ENCODE measurements around the gene SNX11. TPM values are rescaled to one million over a fixed set of nuclear protein-coding genes. Genes with fewer than 3 reads are reported as not detected.
A peak's percentile ranks its signal among the peaks of the same experiment; 100 is the strongest.

Gene SNX11
- total RNA-seq, 2 experiments from 2014 or later: 12.0 to 17.6 TPM

- no peaks in the 10 kb centered on the region for H3K4me1 ChIP-seq (ENCODE audit: insufficient read depth, low read length, poor library complexity, severe bottlenecking)
- no peak overlapping the region for H3K4me2 ChIP-seq (ENCODE audit: low read length)
- H3K9me3 ChIP-seq (ENCODE audit: low read length): no peaks in the 10 kb centered on the region
- TF ChIP-seq, protein P1, sequence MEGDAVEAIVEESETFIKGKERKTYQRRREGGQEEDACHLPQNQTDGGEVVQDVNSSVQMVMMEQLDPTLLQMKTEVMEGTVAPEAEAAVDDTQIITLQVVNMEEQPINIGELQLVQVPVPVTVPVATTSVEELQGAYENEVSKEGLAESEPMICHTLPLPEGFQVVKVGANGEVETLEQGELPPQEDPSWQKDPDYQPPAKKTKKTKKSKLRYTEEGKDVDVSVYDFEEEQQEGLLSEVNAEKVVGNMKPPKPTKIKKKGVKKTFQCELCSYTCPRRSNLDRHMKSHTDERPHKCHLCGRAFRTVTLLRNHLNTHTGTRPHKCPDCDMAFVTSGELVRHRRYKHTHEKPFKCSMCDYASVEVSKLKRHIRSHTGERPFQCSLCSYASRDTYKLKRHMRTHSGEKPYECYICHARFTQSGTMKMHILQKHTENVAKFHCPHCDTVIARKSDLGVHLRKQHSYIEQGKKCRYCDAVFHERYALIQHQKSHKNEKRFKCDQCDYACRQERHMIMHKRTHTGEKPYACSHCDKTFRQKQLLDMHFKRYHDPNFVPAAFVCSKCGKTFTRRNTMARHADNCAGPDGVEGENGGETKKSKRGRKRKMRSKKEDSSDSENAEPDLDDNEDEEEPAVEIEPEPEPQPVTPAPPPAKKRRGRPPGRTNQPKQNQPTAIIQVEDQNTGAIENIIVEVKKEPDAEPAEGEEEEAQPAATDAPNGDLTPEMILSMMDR (conservative IDR thresholded peaks at IDR 0.05; ENCODE audit: low read length): no peak
- no peak for TF ChIP-seq EZH2phosphoT487 (IDR thresholded peaks at IDR 0.05; ENCODE audit: borderline replicate concordance, low read depth, low read length)
- H3K36me3 ChIP-seq (ENCODE audit: insufficient read depth, low read length): peaks cover 89% of the 10 kb centered on the region
- H3K9me2 ChIP-seq (ENCODE audit: insufficient read depth, low read length): no peaks in the 10 kb centered on the region
- BruUV-seq (replicated peaks): no TSS peak
- no peak for DNase-seq (ENCODE audit: low spot score)
- no peaks in the 10 kb centered on the region for H4K20me1 ChIP-seq (ENCODE audit: insufficient read depth, low read length)
- ChIA-PET POLR2A (interaction anchor here (1.3 kb wide), 1 partner anchor 8 kb away, joined by 4 read pairs; no protein-coding TSS in a partner anchor), CTCF (ENCODE audit: unreplicated experiment) (interaction anchor here (1.6 kb wide), 1 partner anchor 13 kb away, joined by 4 read pairs; no protein-coding TSS in a partner anchor)
- no peak overlapping the region for H2AFZ ChIP-seq (ENCODE audit: low read length)
- no peak overlapping the region for H3K4me3 ChIP-seq (ENCODE audit: low read depth, low read length, poor library complexity, severe bottlenecking)
- intact Hi-C loops (cut with micrococcal nuclease; ENCODE audit: unreplicated experiment): no loop called here
- no peak overlapping the region for H3K27ac ChIP-seq (ENCODE audit: low read depth, low read length, poor library complexity, severe bottlenecking)
- H3K79me2 ChIP-seq (ENCODE audit: insufficient read depth, low read depth, low read length): no peaks in the 10 kb centered on the region
Observed at GRCh38 chr17:48064638-48065037, 42.9 kb upstream of the SNX11 start.

- DNase-seq (ENCODE audit: low spot score): no peak
- Histone ChIP-seq H2AFZ (ENCODE audit: low read length) (no peak overlapping the region), H3K27ac (ENCODE audit: low read depth, low read length, poor library complexity, severe bottlenecking) (no peak overlapping the region), H3K4me3 (ENCODE audit: low read depth, low read length, poor library complexity, severe bottlenecking) (no peak overlapping the region), H4K20me1 (ENCODE audit: insufficient read depth, low read length) (no peaks in the 10 kb centered on the region), H3K9me3 (ENCODE audit: low read length) (no peaks in the 10 kb centered on the region), H3K79me2 (ENCODE audit: insufficient read depth, low read depth, low read length) (no peaks in the 10 kb centered on the region), H3K4me1 (ENCODE audit: insufficient read depth, low read length, poor library complexity, severe bottlenecking) (no peaks in the 10 kb centered on the region), H3K4me2 (ENCODE audit: low read length) (no peak overlapping the region), H3K36me3 (ENCODE audit: insufficient read depth, low read length) (peaks cover 89% of the 10 kb centered on the region), H3K9me2 (ENCODE audit: insufficient read depth, low read length) (no peaks in the 10 kb centered on the region)
- BruUV-seq (replicated peaks): no TSS peak
- intact Hi-C loops (cut with micrococcal nuclease; ENCODE audit: unreplicated experiment): no loop called here
- ChIA-PET POLR2A (no interaction called here), CTCF (ENCODE audit: unreplicated experiment) (no interaction called here)
- TF ChIP-seq, protein P1 (conservative IDR thresholded peaks at IDR 0.05; ENCODE audit: low read length): no peak
Observed at GRCh38 chr17:48066192-48066591, 41.4 kb upstream of the SNX11 start.

- Histone ChIP-seq H3K36me3 (ENCODE audit: insufficient read depth, low read length) (peaks cover 89% of the 10 kb centered on the region), H3K79me2 (ENCODE audit: insufficient read depth, low read depth, low read length) (no peaks in the 10 kb centered on the region), H3K4me1 (ENCODE audit: insufficient read depth, low read length, poor library complexity, severe bottlenecking) (no peaks in the 10 kb centered on the region), H2AFZ (ENCODE audit: low read length) (no peak overlapping the region), H3K9me3 (ENCODE audit: low read length) (no peaks in the 10 kb centered on the region), H3K4me3 (ENCODE audit: low read depth, low read length, poor library complexity, severe bottlenecking) (no peak overlapping the region), H3K27ac (ENCODE audit: low read depth, low read length, poor library complexity, severe bottlenecking) (no peak overlapping the region), H4K20me1 (ENCODE audit: insufficient read depth, low read length) (no peaks in the 10 kb centered on the region), H3K9me2 (ENCODE audit: insufficient read depth, low read length) (no peaks in the 10 kb centered on the region), H3K4me2 (ENCODE audit: low read length) (no peak overlapping the region)
- DNase-seq (ENCODE audit: low spot score): no peak
- BruUV-seq (replicated peaks): TSS peak; percentile 22
- POLR2A ChIA-PET: interaction anchor here (1.1 to 1.3 kb wide), 2 partner anchors 11 to 12 kb away, joined by 4 to 5 read pairs; no protein-coding TSS in a partner anchor
- intact Hi-C loops (cut with micrococcal nuclease; ENCODE audit: unreplicated experiment): no loop called here
- no peak for TF ChIP-seq EZH2phosphoT487 (IDR thresholded peaks at IDR 0.05; ENCODE audit: borderline replicate concordance, low read depth, low read length)
- TF ChIP-seq, protein P1 (conservative IDR thresholded peaks at IDR 0.05; ENCODE audit: low read length): no peak
- CTCF ChIA-PET (ENCODE audit: unreplicated experiment): no interaction called here
Observed at GRCh38 chr17:48066656-48067055, 40.9 kb upstream of the SNX11 start.

All from OCI-LY7 (cell line).